Endothelial cell of umbilical vein (primary cell): ENCODE measurements around the gene AGAP3. TPM values are rescaled to one million over a fixed set of nuclear protein-coding genes. Genes with fewer than 3 reads are reported as not detected.

ENCODE experiments used
- BruUV-seq: library from RNA; stranded (reverse); fragments of 400-500 nt; replicated peaks from 2 replicates; lab custom pipeline; 2021; lab: Mats Ljungman, UMichigan
- CTCF ChIA-PET: fragments of 300-600, 350-600 bp; sonication (Branson Sonifier 250); formaldehyde crosslinking; loops from one replicate; lab custom pipeline; 2021; ENCODE audit warnings: antibody characterized with exemption, inconsistent platforms; lab: Charles Lee
- POLR2A ChIA-PET: fragments of 300-600, 350-600 bp; sonication (Branson Sonifier 250); formaldehyde crosslinking; loops from one replicate; lab custom pipeline; 2021; ENCODE audit warnings: antibody characterized with exemption, inconsistent platforms; lab: Charles Lee
- DNase-seq: peaks from one replicate; pipeline ENCODE4 v3.0.0-alpha.2; 2011; ENCODE audit warnings: low read depth, low spot score
- FAIRE-seq: peaks from 2 replicates; lab custom pipeline; 2011; peaks lifted over from hg19 to GRCh38; lab: Jason Lieb, UNC
- H2AFZ ChIP-seq: 2 replicates; pipeline ENCODE4 v1.6.0; 2012; ENCODE audit warnings: low read depth, low read length, control low read depth, inconsistent platforms
- H3K27ac ChIP-seq: 2 replicates; pipeline ENCODE4 v1.5.1; 2011; ENCODE audit warnings: low read depth, mild to moderate bottlenecking, control low read depth, low read length, moderate library complexity; ENCODE audit not compliant: insufficient read depth
- H3K27me3 ChIP-seq, 2 experiments: 2 replicates each; pipeline versions ENCODE4 v1.6.0 to v1.6.1; 2011; ENCODE audit warnings: low read length in 2 of 2, mixed read lengths in 1 of 2; ENCODE audit not compliant: control insufficient read depth in 2 of 2, insufficient read depth in 2 of 2
- H3K36me3 ChIP-seq, 2 experiments: 2 replicates in 1 of 2; 3 replicates in 1 of 2; pipeline ENCODE4 v1.5.1; 2011; ENCODE audit warnings: low read length in 2 of 2, mild to moderate bottlenecking in 1 of 2, moderate library complexity in 1 of 2; ENCODE audit not compliant: control insufficient read depth in 2 of 2, insufficient read depth in 2 of 2; ENCODE audit errors: extremely low read depth in 1 of 2
- H3K4me1 ChIP-seq: 3 replicates; pipeline ENCODE4 v1.5.1; 2011; ENCODE audit warnings: mild to moderate bottlenecking, low read length; ENCODE audit not compliant: control insufficient read depth, insufficient read depth; ENCODE audit errors: extremely low read depth
- H3K4me2 ChIP-seq: 2 replicates; pipeline ENCODE4 v1.6.1; 2011; ENCODE audit warnings: low read length, control low read depth, mixed read lengths; ENCODE audit not compliant: insufficient read depth
- H3K4me3 ChIP-seq, 3 experiments: fragments of 200-600 bp in 1 of 3; sonication (generic), shearing (Covaris generic) in 1 of 3; replicated peaks in 1 of 3; 2 replicates each; pipeline ENCODE4 v1.5.1; 2011 to 2016; ENCODE audit warnings: control low read depth in 3 of 3, low read length in 3 of 3, mild to moderate bottlenecking in 2 of 3, inconsistent platforms in 1 of 3, low read depth in 1 of 3, moderate library complexity in 1 of 3; ENCODE audit not compliant: insufficient read depth in 1 of 3
- H3K79me2 ChIP-seq: 2 replicates; pipeline ENCODE4 v1.6.0; 2012; ENCODE audit warnings: low read length, inconsistent platforms; ENCODE audit not compliant: control insufficient read depth, insufficient read depth
- H3K9ac ChIP-seq: replicated peaks from 2 replicates; pipeline ENCODE3; 2011; ENCODE audit warnings: low read length, control low read depth; ENCODE audit not compliant: insufficient read depth; ENCODE audit errors: extremely low read depth
- H3K9me1 ChIP-seq: replicated peaks from 3 replicates; pipeline ENCODE4 v1.6.0; 2011; ENCODE audit warnings: mild to moderate bottlenecking, low read length; ENCODE audit not compliant: control insufficient read depth, insufficient read depth; ENCODE audit errors: extremely low read depth
- H3K9me3 ChIP-seq: replicated peaks from 2 replicates; pipeline ENCODE4 v1.5.1; 2012; ENCODE audit warnings: low read length, inconsistent platforms; ENCODE audit not compliant: control insufficient read depth, insufficient read depth
- H4K20me1 ChIP-seq: replicated peaks from 2 replicates; pipeline ENCODE3; 2011; ENCODE audit warnings: mild to moderate bottlenecking, low read length; ENCODE audit not compliant: control insufficient read depth, insufficient read depth; ENCODE audit errors: extremely low read depth
- EZH2 ChIP-seq: IDR thresholded peaks from 2 replicates; pipeline ENCODE4 v1.6.1; 2012; ENCODE audit warnings: borderline replicate concordance, low read depth, mild to moderate bottlenecking, moderate library complexity, low read length, inconsistent platforms; ENCODE audit not compliant: severe bottlenecking
- FOS ChIP-seq: IDR thresholded peaks from 2 replicates; pipeline ENCODE4 v1.6.1; 2011; ENCODE audit warnings: mild to moderate bottlenecking, low read length, moderate library complexity, borderline replicate concordance; ENCODE audit not compliant: insufficient read depth
- GATA2 ChIP-seq: IDR thresholded peaks from 2 replicates; pipeline ENCODE4 v1.7.0; 2011; ENCODE audit warnings: low read depth, mild to moderate bottlenecking, moderate library complexity, mixed read lengths, low read length; ENCODE audit not compliant: insufficient read length, insufficient read depth
- JUN ChIP-seq: IDR thresholded peaks from 2 replicates; pipeline ENCODE4 v1.6.1; 2011; ENCODE audit warnings: borderline replicate concordance, low read depth; ENCODE audit not compliant: insufficient read length, insufficient read depth
- MAX ChIP-seq: IDR thresholded peaks from 2 replicates; pipeline ENCODE4 v1.6.1; 2011; ENCODE audit not compliant: insufficient read depth, insufficient read length
- MYC ChIP-seq: IDR thresholded peaks from one replicate; pipeline ENCODE4 v1.6.1; 2011; ENCODE audit warnings: mild to moderate bottlenecking, low read depth, low read length
- POLR2A ChIP-seq: IDR thresholded peaks from 2 replicates; pipeline ENCODE4 v1.6.1; 2012; ENCODE audit warnings: low read depth, mild to moderate bottlenecking, control low read depth, low read length
- POLR2AphosphoS5 ChIP-seq: IDR thresholded peaks from 2 replicates; pipeline ENCODE4 v1.6.1; 2012; ENCODE audit warnings: low read depth, mild to moderate bottlenecking, control low read depth, low read length, moderate library complexity; ENCODE audit not compliant: insufficient read depth
- dilution Hi-C: fragments of 300-500 bp; cut with MboI; formaldehyde crosslinking; loops from one replicate; pipeline ENCODE4 v1.15.0; 2019; ENCODE audit warnings: low sequenced_read_pairs; ENCODE audit not compliant: extremely low pct_ligation_motif_present
- intact Hi-C: fragments of 100-400 bp; cut with micrococcal nuclease; formaldehyde crosslinking; loops from one replicate; pipeline ENCODE4 v1.10.0; 2022
- polyA plus RNA-seq, 4 experiments: library from polyadenylated mRNA; depleted of rRNA in 3 of 4; stranded (reverse) in 3 of 4; unstranded in 1 of 4; fragments of >200 nt; gene quantifications; 2 replicates each; pipeline versions ENCODE4 v1.2.1 to v1.2.3, GENCODE V29; 2011 to 2012; ENCODE audit warnings: missing spikeins in 1 of 4
- total RNA-seq: library from RNA; stranded (reverse); gene quantifications from 2 replicates; pipeline ENCODE4 v1.2.3, GENCODE V29; 2021
- TF ChIP-seq, protein P1 (sequence below), 2 donors: IDR thresholded peaks; 1 replicate in 1 of 2; 2 replicates in 1 of 2; pipeline ENCODE4 v1.5.1; 2011; ENCODE audit warnings: low read length in 2 of 2, mild to moderate bottlenecking in 2 of 2, moderate library complexity in 2 of 2, control low read depth in 1 of 2, inconsistent platforms in 1 of 2, low read depth in 1 of 2; ENCODE audit not compliant: insufficient read depth in 1 of 2; ENCODE audit errors: extremely low read depth in 1 of 2

AGAP3 gene
- total and polyA plus RNA-seq, 2 donors (not counting 3 experiments of a cell fraction or from before 2014, with no cell fraction given) = 171 to 174 TPM

GRCh38 chr7:151179287-151179860, 93.1 kb downstream of the AGAP3 start:
- Histone ChIP-seq H3K36me3 (no peaks in the 10 kb centered on the region), H2AFZ (no peak overlapping the region), H3K27me3 (peaks cover 3 to 10% of the 10 kb centered on the region in 2 experiments), H3K9ac (no peak overlapping the region), H4K20me1 (no peaks in the 10 kb centered on the region), H3K4me1 (no peaks in the 10 kb centered on the region), H3K4me2 (no peak overlapping the region), H3K79me2 (no peaks in the 10 kb centered on the region), H3K27ac (no peak overlapping the region), H3K4me3 (no peak overlapping the region), H3K9me1 (no peaks in the 10 kb centered on the region), H3K9me3 (no peaks in the 10 kb centered on the region)
- intact Hi-C loops = no loop called here
- dilution Hi-C loops = no loop called here
- DNase-seq = no peak
- BruUV-seq = no TSS peak
- CTCF ChIA-PET = interaction anchor here (0.9 to 1.6 kb wide), 3 partner anchors 10 to 55 kb away, joined by 4 to 5 read pairs (median 4); partner anchors contain the start of gene GBX1
- POLR2A ChIA-PET = no interaction called here
- TF ChIP-seq FOS (no peak), POLR2AphosphoS5 (no peak), MAX (no peak), JUN (no peak), GATA2 (no peak), MYC (no peak), POLR2A (no peak), EZH2 (no peak)
- TF ChIP-seq, protein P1, sequence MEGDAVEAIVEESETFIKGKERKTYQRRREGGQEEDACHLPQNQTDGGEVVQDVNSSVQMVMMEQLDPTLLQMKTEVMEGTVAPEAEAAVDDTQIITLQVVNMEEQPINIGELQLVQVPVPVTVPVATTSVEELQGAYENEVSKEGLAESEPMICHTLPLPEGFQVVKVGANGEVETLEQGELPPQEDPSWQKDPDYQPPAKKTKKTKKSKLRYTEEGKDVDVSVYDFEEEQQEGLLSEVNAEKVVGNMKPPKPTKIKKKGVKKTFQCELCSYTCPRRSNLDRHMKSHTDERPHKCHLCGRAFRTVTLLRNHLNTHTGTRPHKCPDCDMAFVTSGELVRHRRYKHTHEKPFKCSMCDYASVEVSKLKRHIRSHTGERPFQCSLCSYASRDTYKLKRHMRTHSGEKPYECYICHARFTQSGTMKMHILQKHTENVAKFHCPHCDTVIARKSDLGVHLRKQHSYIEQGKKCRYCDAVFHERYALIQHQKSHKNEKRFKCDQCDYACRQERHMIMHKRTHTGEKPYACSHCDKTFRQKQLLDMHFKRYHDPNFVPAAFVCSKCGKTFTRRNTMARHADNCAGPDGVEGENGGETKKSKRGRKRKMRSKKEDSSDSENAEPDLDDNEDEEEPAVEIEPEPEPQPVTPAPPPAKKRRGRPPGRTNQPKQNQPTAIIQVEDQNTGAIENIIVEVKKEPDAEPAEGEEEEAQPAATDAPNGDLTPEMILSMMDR (IDR thresholded peaks at IDR 0.05; ENCODE audit: extremely low read depth in 1 of 2, insufficient read depth in 1 of 2, low read depth in 1 of 2, low read length in 2 of 2) = no peak
- FAIRE-seq = no peak
